Immature natural killer cell (primary cell): Measurements from ENCODE around the gene KPNB1. TPM values are rescaled to one million over a fixed set of nuclear protein-coding genes. Genes with fewer than 3 reads are reported as not detected.
A peak's percentile ranks its signal among the peaks of the same experiment; 100 is the strongest.

Source experiments
- DNase-seq, 3 donors: peaks; one replicate each; pipeline ENCODE4 v3.0.0; 2022; ENCODE audit warnings: mixed read lengths in 1 of 3
- H3K27ac Mint-ChIP-seq, 6 donors: one replicate each; pipeline ENCODE4 v1.8.0; 2020; ENCODE audit warnings: mixed read lengths in 6 of 6, mild to moderate bottlenecking in 5 of 6, inconsistent platforms in 4 of 6, moderate library complexity in 3 of 6
- H3K27me3 Mint-ChIP-seq, 3 donors: one replicate each; pipeline ENCODE4 v1.8.0; 2020 to 2021; ENCODE audit warnings: low read depth in 3 of 3, mild to moderate bottlenecking in 3 of 3, mixed read lengths in 3 of 3, moderate library complexity in 3 of 3, inconsistent platforms in 1 of 3
- H3K36me3 Mint-ChIP-seq, 3 donors: one replicate each; pipeline ENCODE4 v1.8.0; 2020; ENCODE audit warnings: mixed read lengths in 3 of 3, inconsistent platforms in 2 of 3, mild to moderate bottlenecking in 2 of 3
- H3K4me1 Mint-ChIP-seq, 2 donors: one replicate each; pipeline ENCODE4 v1.8.0; 2020; ENCODE audit warnings: inconsistent platforms in 2 of 2, mild to moderate bottlenecking in 2 of 2, mixed read lengths in 2 of 2, moderate library complexity in 1 of 2
- H3K4me3 Mint-ChIP-seq, 5 donors: one replicate each; pipeline ENCODE4 v1.8.0; 2020; ENCODE audit warnings: mild to moderate bottlenecking in 5 of 5, mixed read lengths in 5 of 5, inconsistent platforms in 3 of 5, moderate library complexity in 3 of 5
- H3K9me3 Mint-ChIP-seq, 6 donors: one replicate each; pipeline ENCODE4 v1.8.0; 2020; ENCODE audit warnings: mild to moderate bottlenecking in 6 of 6, mixed read lengths in 6 of 6, inconsistent platforms in 4 of 6, moderate library complexity in 3 of 6
- polyA plus RNA-seq, 3 donors: library from polyadenylated mRNA; unstranded; fragments of 300-500 nt; fragmentation: Illumina TruSeq; gene quantifications; one replicate each; pipeline ENCODE4 v1.2.3, GENCODE V29; 2021

The KPNB1 gene
- polyA plus RNA-seq, 3 donors from 2014 or later, result 15.8 to 27.9 (median 17.3) TPM

DNA sequence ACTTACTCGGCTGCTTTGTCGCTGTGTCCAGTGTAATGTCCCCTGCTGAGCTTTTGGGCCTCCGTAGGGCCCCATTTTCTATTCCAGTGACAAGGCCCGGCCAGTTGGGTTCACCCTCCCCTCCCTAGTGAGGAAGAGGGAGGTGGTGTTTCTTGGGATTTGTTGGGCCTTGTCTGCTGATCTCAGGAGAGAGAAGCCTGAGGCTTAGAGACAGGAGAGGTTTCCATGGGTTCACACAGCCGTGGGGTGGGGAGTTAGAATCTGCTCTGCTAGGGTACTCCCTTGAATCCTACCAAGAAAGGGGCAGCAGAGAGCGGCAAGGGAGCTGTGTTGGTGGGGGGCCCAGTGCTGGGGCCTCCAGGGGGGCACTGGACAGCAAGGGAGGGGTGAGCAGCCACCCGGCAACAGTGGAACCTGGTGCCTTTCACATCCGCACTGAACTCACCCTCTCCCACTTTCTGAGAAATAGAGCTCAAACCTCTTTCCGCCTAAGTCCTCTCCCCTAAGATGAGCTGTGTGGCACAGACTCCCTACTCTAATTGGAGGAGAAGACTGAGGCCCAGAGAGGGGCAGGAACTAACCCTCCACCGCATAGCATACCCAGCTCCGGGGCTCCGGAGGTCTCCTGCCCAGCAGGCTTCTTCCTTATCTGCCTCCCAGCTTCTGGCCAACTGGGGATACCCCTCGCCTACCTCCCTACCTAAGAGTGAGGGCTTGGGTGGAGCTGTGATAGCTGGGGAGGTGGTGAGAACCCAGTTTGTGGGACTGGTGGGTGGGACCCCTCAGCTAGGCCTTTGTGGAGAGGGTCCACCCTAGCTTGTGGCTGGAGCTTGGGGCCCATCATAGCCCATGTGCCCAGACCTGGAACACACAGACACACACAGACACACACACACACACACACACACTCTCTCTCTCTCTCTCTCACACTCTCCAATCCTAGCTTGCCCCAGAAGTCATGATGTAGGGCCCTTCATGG, 51.0 kb downstream of the KPNB1 start:
- DNase-seq, result peak; percentile 67 to 72 (median 71)
- Mint-ChIP-seq H3K27ac (peak overlapping the region; percentile 92 to 99 (median 96)), H3K4me1 (peaks cover 87 to 88% of the 10 kb centered on the region in 2 donors), H3K36me3 (no peaks in the 10 kb centered on the region), H3K9me3 (no peaks in the 10 kb centered on the region), H3K27me3 (peaks cover 21 to 51% (median 47%) of the 10 kb centered on the region in 3 donors), H3K4me3 (peak overlapping the region; percentile 89 to 99 (median 91))

DNA sequence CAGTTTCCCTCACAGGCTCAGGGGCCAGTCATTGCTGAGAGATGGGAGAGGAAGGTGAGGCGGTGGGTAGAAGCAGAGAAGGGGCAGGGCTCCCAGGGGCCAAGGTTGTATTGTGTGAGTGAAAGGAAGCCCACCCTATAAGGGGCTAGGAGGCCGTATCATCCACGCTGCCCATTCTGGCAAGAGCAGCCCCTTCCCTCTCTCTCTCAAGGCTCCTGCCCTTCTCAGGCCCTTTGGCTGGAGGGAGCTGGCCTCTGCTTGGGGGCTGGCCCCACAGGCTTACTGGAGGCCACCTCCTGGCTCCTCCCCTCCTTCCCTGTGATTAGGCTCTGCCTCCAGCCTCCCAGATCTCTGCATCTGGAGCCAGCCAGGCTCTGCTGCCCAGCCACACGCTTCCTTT, 51.9 kb downstream of the KPNB1 start:
- no peaks in the 10 kb centered on the region for H3K36me3 Mint-ChIP-seq
- H3K4me1 Mint-ChIP-seq, result peaks cover 89 to 93% of the 10 kb centered on the region in 2 donors
- no peaks in the 10 kb centered on the region for H3K9me3 Mint-ChIP-seq
- peaks cover 22 to 57% (median 50%) of the 10 kb centered on the region in 3 donors for H3K27me3 Mint-ChIP-seq
- no peak for DNase-seq
- peak overlapping the region; percentile 92 to 99 (median 96) for H3K27ac Mint-ChIP-seq
- H3K4me3 Mint-ChIP-seq, result peak overlapping the region; percentile 89 to 99 (median 91)

DNA sequence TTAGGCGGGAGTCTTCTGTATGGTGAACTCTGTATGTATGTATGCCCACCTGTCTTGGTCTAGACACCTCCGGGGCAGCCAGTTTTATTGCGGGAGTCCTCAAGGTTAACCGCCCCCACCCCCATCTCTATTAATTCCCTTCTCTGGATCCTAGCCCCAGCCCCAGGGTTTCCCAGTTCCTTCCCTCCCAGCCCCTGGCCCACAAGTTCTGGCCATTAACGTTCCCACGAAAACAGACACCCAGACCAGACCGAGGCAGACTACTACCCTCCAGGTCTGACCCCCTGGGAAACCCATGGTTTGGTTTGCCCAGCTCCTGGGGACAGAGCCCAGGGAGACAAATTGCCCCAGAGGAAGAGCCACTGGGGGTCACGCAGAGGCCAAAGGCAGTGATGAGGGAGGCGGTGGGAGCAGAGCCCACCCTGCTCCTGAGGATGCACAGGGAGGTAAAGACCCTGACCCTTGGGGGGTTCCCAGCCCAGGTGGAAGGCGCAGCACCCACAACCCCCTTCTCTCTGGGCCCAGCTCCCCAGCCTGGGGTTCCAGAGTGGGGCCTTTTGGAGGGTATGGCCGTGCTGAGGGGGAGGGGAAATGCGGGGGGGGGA, 52.8 kb downstream of the KPNB1 start:
- Mint-ChIP-seq H3K27ac (peak overlapping the region; percentile 92 to 99 (median 96)), H3K4me3 (peak overlapping the region; percentile 89 to 99 (median 91)), H3K27me3 (peaks cover 26 to 65% (median 52%) of the 10 kb centered on the region in 3 donors), H3K4me1 (peaks cover 89 to 93% of the 10 kb centered on the region in 2 donors), H3K9me3 (no peaks in the 10 kb centered on the region), H3K36me3 (peaks cover 0 to 1% (median 0%) of the 10 kb centered on the region in 3 donors)
- peak in 1 of 3 donors; percentile 32 for DNase-seq

DNA sequence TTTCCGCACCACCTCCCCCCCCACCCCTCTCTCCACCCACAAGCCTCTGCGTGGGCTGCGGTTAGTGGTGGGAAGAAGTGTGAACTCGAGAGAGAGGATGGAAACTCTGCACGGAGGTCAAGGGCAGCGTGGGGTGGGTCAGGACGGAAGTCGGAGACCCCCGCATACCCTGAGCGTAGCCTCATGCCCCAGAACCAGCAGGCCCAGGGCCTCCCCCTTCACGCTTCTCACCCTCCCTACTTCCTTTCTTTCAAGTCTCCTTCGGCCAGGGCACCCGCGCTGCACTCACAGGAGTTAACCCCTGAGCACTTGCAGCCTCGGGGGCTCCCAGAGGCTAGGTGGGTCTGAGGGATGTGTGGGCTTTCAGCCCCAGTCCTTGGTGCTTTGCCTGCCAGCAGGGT, 53.5 kb downstream of the KPNB1 start:
- peaks cover 92 to 93% of the 10 kb centered on the region in 2 donors for H3K4me1 Mint-ChIP-seq
- peak; percentile 83 to 86 (median 83) for DNase-seq

DNA sequence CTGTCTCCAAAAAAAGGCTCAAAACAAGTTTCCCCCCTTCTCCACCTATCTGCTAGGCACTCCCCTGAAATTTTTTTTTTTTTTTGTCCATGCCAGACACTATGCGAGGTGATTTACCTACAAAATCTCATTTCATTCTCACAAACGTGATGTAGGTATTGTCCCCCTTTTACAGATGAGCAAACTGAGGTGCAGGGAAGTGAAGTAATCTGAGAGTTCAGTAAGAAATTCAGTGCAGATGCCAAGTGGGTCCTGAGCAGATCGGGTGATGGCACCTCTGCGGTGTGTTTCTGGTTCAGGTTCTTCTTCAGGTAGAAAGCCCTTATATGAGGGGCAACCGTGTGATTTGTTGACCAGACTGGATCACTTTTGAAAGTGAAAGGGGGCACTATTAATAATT, 54.0 kb downstream of the KPNB1 start:
- H3K27ac Mint-ChIP-seq, result peak overlapping the region; percentile 92 to 99 (median 97)
- H3K9me3 Mint-ChIP-seq, result no peaks in the 10 kb centered on the region
- DNase-seq, result no peak
- peaks cover 0 to 6% (median 0%) of the 10 kb centered on the region in 3 donors for H3K36me3 Mint-ChIP-seq
- peaks cover 88 to 89% of the 10 kb centered on the region in 2 donors for H3K4me1 Mint-ChIP-seq
- H3K4me3 Mint-ChIP-seq, result peak overlapping the region; percentile 76 to 99 (median 90)
- peaks cover 26 to 64% (median 50%) of the 10 kb centered on the region in 3 donors for H3K27me3 Mint-ChIP-seq

More for the DNA sequence above, 53.5 kb downstream of the KPNB1 start:
- Mint-ChIP-seq H3K9me3 (no peaks in the 10 kb centered on the region), H3K27me3 (peaks cover 26 to 65% (median 52%) of the 10 kb centered on the region in 3 donors), H3K27ac (peak overlapping the region; percentile 92 to 99 (median 97)), H3K36me3 (peaks cover 0 to 6% (median 0%) of the 10 kb centered on the region in 3 donors), H3K4me3 (peak overlapping the region; percentile 76 to 99 (median 90))

DNA sequence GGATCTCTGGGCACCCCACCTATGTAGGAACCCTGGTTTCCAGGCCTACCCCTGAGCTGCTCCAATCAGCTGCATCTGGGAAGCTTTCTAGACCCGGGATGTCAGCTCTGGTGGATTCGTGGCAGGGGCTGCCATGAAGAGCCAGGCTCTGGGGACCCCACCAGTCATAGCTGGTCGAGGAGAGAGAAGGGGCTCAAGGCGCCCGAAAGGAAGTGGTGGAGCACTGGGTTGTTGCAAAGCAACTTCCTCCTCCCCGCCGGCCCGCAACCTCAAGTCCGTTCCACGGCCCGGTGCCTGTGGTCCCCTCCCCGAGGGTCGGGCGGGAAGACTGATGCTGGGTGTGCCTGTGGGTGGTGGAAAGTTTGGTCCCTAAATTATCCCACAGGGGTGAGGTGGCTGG, 54.4 kb downstream of the KPNB1 start:
- Mint-ChIP-seq H3K9me3 (no peaks in the 10 kb centered on the region), H3K4me1 (peaks cover 84% of the 10 kb centered on the region in 2 donors), H3K27ac (peak overlapping the region; percentile 92 to 99 (median 97)), H3K4me3 (peak overlapping the region; percentile 76 to 99 (median 90)), H3K36me3 (peaks cover 0 to 6% (median 0%) of the 10 kb centered on the region in 3 donors), H3K27me3 (peaks cover 23 to 59% (median 46%) of the 10 kb centered on the region in 3 donors)
- peak; percentile 56 to 65 (median 58) for DNase-seq

DNA sequence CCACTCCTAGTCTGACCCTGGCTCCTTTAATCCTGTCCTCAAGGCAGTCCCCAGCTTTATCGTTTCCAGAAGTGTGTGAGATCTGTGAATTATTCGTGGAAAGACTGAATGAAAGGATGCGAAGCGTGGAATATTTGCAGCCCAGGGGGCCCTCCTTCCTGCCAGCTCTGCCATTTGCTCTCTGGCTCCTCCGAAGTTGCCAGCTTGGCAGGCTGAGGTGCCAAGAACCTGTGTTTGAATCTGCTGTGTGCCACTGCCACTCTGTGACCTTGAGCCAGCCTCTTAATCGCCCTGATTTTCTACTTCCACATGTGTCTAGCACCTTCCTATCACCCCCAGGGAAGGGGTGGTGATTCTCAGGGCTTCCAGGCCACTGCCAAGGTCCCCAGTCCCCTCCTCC, 55.0 kb downstream of the KPNB1 start:
- Mint-ChIP-seq H3K4me3 (peak overlapping the region; percentile 76 to 99 (median 90)), H3K27ac (peak overlapping the region; percentile 92 to 99 (median 97)), H3K36me3 (peaks cover 3 to 6% (median 3%) of the 10 kb centered on the region in 3 donors), H3K4me1 (peaks cover 82% of the 10 kb centered on the region in 2 donors), H3K9me3 (no peaks in the 10 kb centered on the region), H3K27me3 (peaks cover 23 to 59% (median 44%) of the 10 kb centered on the region in 3 donors)
- peak in 1 of 3 donors; percentile 33 for DNase-seq

DNA sequence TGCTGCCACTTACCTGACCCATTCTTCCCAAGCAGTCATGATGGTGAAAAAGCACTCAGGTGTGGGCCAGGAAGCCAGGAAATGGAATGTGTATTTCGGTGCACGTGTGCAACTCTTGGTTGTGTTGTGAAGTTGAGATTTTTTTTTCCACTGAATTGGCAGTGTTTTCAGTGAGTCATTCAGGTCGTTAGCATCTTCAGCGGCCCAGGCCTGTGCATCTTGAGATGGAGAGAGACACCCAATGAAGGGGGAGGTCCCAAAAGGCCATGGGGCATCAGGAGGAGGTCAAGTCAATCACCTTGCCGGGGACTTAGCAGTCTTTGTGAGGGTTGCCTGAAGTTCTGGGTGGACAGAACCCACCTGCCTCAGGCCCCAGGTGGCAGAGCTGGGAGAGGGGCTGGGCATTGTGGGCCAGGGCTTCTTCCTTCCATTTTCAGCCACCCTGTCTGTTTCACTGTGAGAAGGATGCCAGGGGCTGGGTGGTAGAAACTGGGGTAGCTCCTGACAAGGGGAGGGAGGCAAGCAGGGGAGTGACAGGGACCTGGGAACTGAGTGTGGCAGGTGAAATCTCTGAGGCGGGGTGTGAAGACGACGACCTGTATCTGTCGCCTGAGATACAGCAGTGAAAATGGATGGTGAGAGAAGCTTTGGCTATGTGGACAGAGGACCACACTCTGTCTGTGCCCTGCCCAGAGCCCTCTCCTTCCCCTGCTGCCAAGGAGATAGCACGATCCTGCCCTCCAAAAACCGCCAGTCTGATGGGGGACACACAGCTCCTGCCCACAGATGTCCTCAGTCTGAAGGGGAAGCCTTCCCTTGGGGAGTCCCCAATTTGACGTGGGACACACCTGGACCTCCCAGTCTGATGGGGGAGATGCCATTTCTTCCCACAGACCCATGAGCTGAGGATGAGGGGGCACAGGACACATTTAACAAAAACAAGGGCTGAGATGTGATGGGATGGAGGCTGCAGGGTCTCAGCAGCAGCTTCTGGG, 56.1 kb downstream of the KPNB1 start:
- Mint-ChIP-seq H3K27me3 (peaks cover 20 to 49% (median 33%) of the 10 kb centered on the region in 3 donors), H3K27ac (peak overlapping the region; percentile 92 to 99 (median 97)), H3K36me3 (peaks cover 6 to 11% (median 10%) of the 10 kb centered on the region in 3 donors), H3K4me1 (peaks cover 82 to 86% of the 10 kb centered on the region in 2 donors), H3K4me3 (peak overlapping the region; percentile 76 to 99 (median 90)), H3K9me3 (no peaks in the 10 kb centered on the region)
- peak in 1 of 3 donors; percentile 41 for DNase-seq

DNA sequence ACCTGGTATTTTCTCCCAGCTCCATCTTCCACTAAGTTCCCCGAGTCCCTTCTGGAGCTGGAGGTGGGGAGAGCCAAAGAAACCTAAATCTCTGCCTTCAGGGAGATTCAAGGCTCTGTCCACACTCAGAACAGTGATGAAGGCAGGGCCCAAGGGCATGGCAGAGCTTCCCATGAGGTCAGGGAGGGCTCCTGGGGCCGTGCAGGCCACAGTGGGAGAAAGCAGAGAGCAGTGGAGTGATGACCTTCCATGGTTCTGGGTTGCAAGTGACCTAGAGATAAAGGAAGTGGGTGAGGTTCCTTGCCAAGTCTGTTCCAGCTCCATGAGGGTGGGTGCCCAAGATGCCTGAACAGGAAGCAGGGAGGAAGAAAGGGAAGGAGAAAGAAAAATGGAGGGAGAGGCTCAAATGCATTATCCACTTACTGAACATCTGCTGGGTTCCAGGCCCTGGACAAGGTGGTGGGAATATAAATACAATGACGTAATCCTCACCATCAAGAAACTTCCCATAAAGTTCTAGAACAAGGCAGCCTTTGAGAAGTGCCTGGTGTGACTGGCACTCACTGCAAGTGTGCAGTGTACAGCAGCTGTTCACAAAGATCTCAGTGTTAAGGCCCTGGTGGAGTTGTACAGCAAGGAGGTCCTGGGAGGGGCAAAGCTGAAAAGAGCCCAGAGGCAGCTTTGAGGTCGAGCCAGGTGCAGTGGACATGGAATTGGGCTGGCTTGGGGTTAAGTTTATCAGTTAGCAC, 57.5 kb downstream of the KPNB1 start:
- no peak for DNase-seq
- H3K4me1 Mint-ChIP-seq, result peaks cover 83 to 86% of the 10 kb centered on the region in 2 donors
- H3K27ac Mint-ChIP-seq, result peak overlapping the region; percentile 92 to 99 (median 97)
- H3K4me3 Mint-ChIP-seq, result peak overlapping the region; percentile 76 to 99 (median 90)
- no peaks in the 10 kb centered on the region for H3K9me3 Mint-ChIP-seq
- H3K27me3 Mint-ChIP-seq, result peaks cover 16 to 40% (median 21%) of the 10 kb centered on the region in 3 donors
- H3K36me3 Mint-ChIP-seq, result peaks cover 6 to 13% (median 12%) of the 10 kb centered on the region in 3 donors

DNA sequence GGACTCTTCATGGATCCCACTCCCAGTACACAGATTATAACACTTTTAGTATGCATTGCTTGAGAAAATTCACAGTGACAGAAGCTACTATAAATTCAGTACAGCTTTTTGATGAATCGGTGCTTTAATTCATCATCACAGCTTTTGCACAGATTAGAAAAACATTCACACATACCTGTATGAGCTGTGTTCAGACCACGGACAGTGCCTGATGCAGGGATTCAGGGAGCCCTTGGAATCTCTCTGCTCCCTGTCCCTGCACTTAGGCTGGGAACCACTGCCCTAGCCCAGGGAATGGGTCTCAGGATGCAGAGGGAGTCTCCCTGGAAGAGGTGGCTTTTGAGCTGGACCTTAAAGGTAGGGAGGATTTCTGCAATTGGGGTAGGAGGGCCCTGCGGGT, 58.2 kb downstream of the KPNB1 start:
- peaks cover 85 to 87% of the 10 kb centered on the region in 2 donors for H3K4me1 Mint-ChIP-seq

DNA sequence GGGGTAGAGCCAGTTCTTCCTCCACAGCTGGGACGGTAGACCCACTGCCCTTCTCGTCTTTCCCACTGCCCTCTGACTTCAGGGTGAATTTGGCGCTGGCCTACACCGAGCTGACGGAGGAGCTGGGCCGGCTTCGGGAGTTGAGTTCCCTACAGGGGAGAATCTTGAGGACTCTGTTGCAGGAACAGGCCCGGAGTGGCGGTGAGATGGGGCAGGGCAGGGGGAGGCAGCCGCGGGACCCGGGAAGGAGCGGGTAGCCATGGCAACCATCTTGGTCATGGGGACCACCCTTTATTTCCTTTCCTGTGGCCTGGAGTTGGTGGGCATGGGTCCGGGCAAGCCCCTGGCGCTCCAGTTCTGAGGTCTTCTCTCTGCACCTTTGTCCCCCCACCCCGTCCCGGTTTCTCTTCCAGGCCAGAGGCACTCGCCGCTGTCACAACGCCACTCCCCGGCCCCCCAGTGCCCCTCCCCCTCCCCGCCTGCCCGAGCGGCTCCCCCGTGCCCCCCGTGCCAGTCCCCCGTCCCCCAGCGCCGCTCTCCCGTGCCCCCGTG, 58.7 kb downstream of the KPNB1 start:
- peaks cover 6 to 13% (median 12%) of the 10 kb centered on the region in 3 donors for H3K36me3 Mint-ChIP-seq
- H3K27ac Mint-ChIP-seq, result peak overlapping the region in 1 of 6 donors; percentile 26
- no peak for DNase-seq
- peaks cover 87% of the 10 kb centered on the region in 2 donors for H3K4me1 Mint-ChIP-seq
- H3K4me3 Mint-ChIP-seq, result no peak overlapping the region
- peaks cover 11 to 30% (median 13%) of the 10 kb centered on the region in 3 donors for H3K27me3 Mint-ChIP-seq
- H3K9me3 Mint-ChIP-seq, result no peaks in the 10 kb centered on the region

More for the DNA sequence above, 58.2 kb downstream of the KPNB1 start:
- H3K4me3 Mint-ChIP-seq, result peak overlapping the region; percentile 4 to 92 (median 41)
- peak overlapping the region; percentile 92 to 99 (median 97) for H3K27ac Mint-ChIP-seq
- no peaks in the 10 kb centered on the region for H3K9me3 Mint-ChIP-seq
- H3K36me3 Mint-ChIP-seq, result peaks cover 6 to 13% (median 12%) of the 10 kb centered on the region in 3 donors
- peaks cover 16 to 35% (median 17%) of the 10 kb centered on the region in 3 donors for H3K27me3 Mint-ChIP-seq
- no peak for DNase-seq
